Aorta (tissue), 5 donors: ENCODE data around the gene TRAPPC6A. TPM values are rescaled to one million over a fixed set of nuclear protein-coding genes. Genes with fewer than 3 reads are reported as not detected.

ENCODE experiments used
- ATAC-seq: fragments of 200-7000 bp; cut with Tn5 transposase; one replicate; pipeline ENCODE4 v1.9.1; 2022; ENCODE audit warnings: moderate library complexity; ENCODE audit not compliant: low FRiP score
- DNase-seq, 2 donors: peaks; one replicate each; pipeline ENCODE4 v3.0.0-alpha.2; 2020
- H3K27ac ChIP-seq, 2 donors: one replicate each; pipeline ENCODE4 v1.5.1; 2013; ENCODE audit warnings: low read length in 2 of 2, mild to moderate bottlenecking in 2 of 2, moderate library complexity in 2 of 2, control low read depth in 1 of 2, inconsistent platforms in 1 of 2, low read depth in 1 of 2
- H3K27me3 ChIP-seq, 2 donors: one replicate each; pipeline ENCODE4 v1.6.1; 2013; ENCODE audit warnings: control low read depth in 1 of 2, low read length in 1 of 2, mild to moderate bottlenecking in 1 of 2, moderate library complexity in 1 of 2; ENCODE audit not compliant: insufficient read depth in 2 of 2, control insufficient read depth in 1 of 2
- H3K36me3 ChIP-seq, 2 donors: one replicate each; pipeline ENCODE4 v1.6.1; 2013; ENCODE audit warnings: control low read depth in 1 of 2, low read length in 1 of 2, mild to moderate bottlenecking in 1 of 2; ENCODE audit not compliant: insufficient read depth in 2 of 2, control insufficient read depth in 1 of 2
- H3K4me1 ChIP-seq, 2 donors: one replicate each; pipeline ENCODE4 v1.6.1; 2013; ENCODE audit warnings: low read length in 2 of 2, control low read depth in 1 of 2, mild to moderate bottlenecking in 1 of 2, moderate library complexity in 1 of 2; ENCODE audit not compliant: insufficient read depth in 2 of 2, control insufficient read depth in 1 of 2
- H3K4me3 ChIP-seq, 2 donors: one replicate each; pipeline ENCODE4 v1.5.1; 2013; ENCODE audit warnings: low read length in 2 of 2, control low read depth in 1 of 2, mild to moderate bottlenecking in 1 of 2
- H3K9me3 ChIP-seq: one replicate; pipeline ENCODE4 v1.6.1; 2013; ENCODE audit warnings: mild to moderate bottlenecking, low read length; ENCODE audit not compliant: control insufficient read depth
- WGBS, 2 donors: extraction: QIAGEN DNeasy Blood & Tissue Kit; methylation state at CpG; one replicate each; pipeline ENCODE4 v1.1.7; 2013; 5-methylcytosine and 5-hydroxymethylcytosine counted together
- intact Hi-C, 2 donors: fragments of 100-400 bp; cut with DNase I; formaldehyde crosslinking; loops; one replicate each; pipeline versions ENCODE4 v1.14.2 to v1.15.0; 2022
- polyA plus RNA-seq, 2 donors: library from polyadenylated mRNA; stranded (reverse); fragments of 200-250 nt; gene quantifications; one replicate each; pipeline ENCODE4 v1.2.3, GENCODE V29; 2013
- total RNA-seq, 2 donors: library from RNA; stranded (reverse); fragmentation: NEBNext Ultra II Directional; extraction: Animal tissue kit (Norgen Biotek cat#: 25700); gene quantifications; one replicate each; pipeline ENCODE4 v1.2.1, GENCODE V29; 2021
- donor health status: healthy with polysubstance abuse.
- donor health status: Bipolar disorder and iron deficiency.
- donor health status: DM: no; HTN: no; CAD: no.
- donor health status: DM: no; HTN: no; CAD: no.
- donor health status: DM: yes; HTN: yes; CAD: no.

TRAPPC6A gene
- total and polyA plus RNA-seq, 4 donors = 9.5 to 17.0 (median 15.1) TPM

- H3K27ac ChIP-seq = no peak overlapping the region
- whole genome bisulfite sequencing, 2 donors = 91 to 93% methylated on average over 21 of the region's 21 CpGs
- no peak for ATAC-seq
- no peak overlapping the region for H3K4me3 ChIP-seq
- no peaks in the 10 kb centered on the region for H3K9me3 ChIP-seq
- intact Hi-C loops = no loop called here
- DNase-seq = no peak
- no peaks in the 10 kb centered on the region for H3K36me3 ChIP-seq
- no peaks in the 10 kb centered on the region for H3K27me3 ChIP-seq
- H3K4me1 ChIP-seq = no peaks in the 10 kb centered on the region
Measured at GRCh38 chr19:45115809-45116615, 62.0 kb downstream of the TRAPPC6A start.

- intact Hi-C loops = no loop called here
- no peak for DNase-seq
- Histone ChIP-seq H3K9me3 (no peaks in the 10 kb centered on the region), H3K36me3 (no peaks in the 10 kb centered on the region), H3K4me3 (no peak overlapping the region), H3K4me1 (no peaks in the 10 kb centered on the region), H3K27ac (no peak overlapping the region), H3K27me3 (no peaks in the 10 kb centered on the region)
- no peak for ATAC-seq
- 78 to 89% methylated on average over 4 of the region's 4 CpGs for WGBS, 2 donors
Measured at GRCh38 chr19:45114116-45114515, 63.9 kb downstream of the TRAPPC6A start.

- H3K27ac ChIP-seq = no peak overlapping the region
- 81 to 84% methylated on average over 9 of the region's 9 CpGs for WGBS, 2 donors
- intact Hi-C loops = no loop called here
- no peak overlapping the region for H3K4me3 ChIP-seq
- H3K9me3 ChIP-seq = no peaks in the 10 kb centered on the region
- DNase-seq (no peak), ATAC-seq (no peak)
- H3K36me3 ChIP-seq = no peaks in the 10 kb centered on the region
- H3K27me3 ChIP-seq = no peaks in the 10 kb centered on the region
- no peaks in the 10 kb centered on the region for H3K4me1 ChIP-seq
Measured at GRCh38 chr19:45113628-45114027, 64.4 kb downstream of the TRAPPC6A start.

Other genes with a start within 250 kb of the TRAPPC6A start
- not detected for gene APOC4, start 236.0 kb downstream of the TRAPPC6A start, total RNA-seq
- not detected for gene APOC4, start 236.0 kb downstream of the TRAPPC6A start, polyA plus RNA-seq
- 1 to 10 TPM; 1.2 to 1.5 TPM for gene APOC2, start 232.2 kb downstream of the TRAPPC6A start, total RNA-seq
- gene APOC2, start 232.2 kb downstream of the TRAPPC6A start, polyA plus RNA-seq = 10 to 100 TPM in 1 of 2 donors, not detected in 1; 18.8 TPM
- 10 to 100 TPM; 70.6 to 72.5 TPM for gene CLPTM1, start 222.9 kb downstream of the TRAPPC6A start, total RNA-seq
- 10 to 100 TPM; 25.7 to 81.4 TPM for gene CLPTM1, start 222.9 kb downstream of the TRAPPC6A start, polyA plus RNA-seq
- gene RELB, start 176.8 kb downstream of the TRAPPC6A start, total RNA-seq = 10 to 100 TPM; 20.2 to 30.0 TPM
- 10 to 100 TPM in 1 of 2 donors, 1 to 10 TPM in 1; 7.0 to 10.6 TPM for gene RELB, start 176.8 kb downstream of the TRAPPC6A start, polyA plus RNA-seq
- gene CLASRP, start 139.2 kb downstream of the TRAPPC6A start, total RNA-seq = 100 to 1,000 TPM in 1 of 2 donors, 10 to 100 TPM in 1; 79.9 to 105 TPM
- 100 to 1,000 TPM in 1 of 2 donors, 10 to 100 TPM in 1; 18.2 to 209 TPM for gene CLASRP, start 139.2 kb downstream of the TRAPPC6A start, polyA plus RNA-seq
- gene ZNF296, start 101.8 kb downstream of the TRAPPC6A start, total RNA-seq = under 1 TPM; 0.19 to 0.45 TPM
- gene ZNF296, start 101.8 kb downstream of the TRAPPC6A start, polyA plus RNA-seq = 1 to 10 TPM in 1 of 2 donors, under 1 TPM in 1; 0.38 to 1.1 TPM
- gene GEMIN7, start 99.0 kb downstream of the TRAPPC6A start, total RNA-seq = 10 to 100 TPM in 1 of 2 donors, 1 to 10 TPM in 1; 8.0 to 12.3 TPM
- 10 to 100 TPM in 1 of 2 donors, 1 to 10 TPM in 1; 6.4 to 13.5 TPM for gene GEMIN7, start 99.0 kb downstream of the TRAPPC6A start, polyA plus RNA-seq
- gene PPP1R37, start 85.1 kb downstream of the TRAPPC6A start, total RNA-seq = 10 to 100 TPM; 12.1 to 22.7 TPM
- 10 to 100 TPM in 1 of 2 donors, 1 to 10 TPM in 1; 7.1 to 16.8 TPM for gene PPP1R37, start 85.1 kb downstream of the TRAPPC6A start, polyA plus RNA-seq
- not detected for gene NKPD1, start 17.3 kb downstream of the TRAPPC6A start, total RNA-seq
- under 1 TPM in 1 of 2 donors, not detected in 1; 0.05 TPM for gene NKPD1, start 17.3 kb downstream of the TRAPPC6A start, polyA plus RNA-seq
- 10 to 100 TPM in 1 of 2 donors, 1 to 10 TPM in 1; 7.5 to 12.2 TPM for gene BLOC1S3, start 547 bp upstream of the TRAPPC6A start, total RNA-seq
- gene BLOC1S3, start 547 bp upstream of the TRAPPC6A start, polyA plus RNA-seq = 1 to 10 TPM; 2.9 to 5.3 TPM
- 10 to 100 TPM; 10.8 to 13.9 TPM for gene EXOC3L2, start 67.2 kb upstream of the TRAPPC6A start, total RNA-seq
- gene EXOC3L2, start 67.2 kb upstream of the TRAPPC6A start, polyA plus RNA-seq = under 1 TPM; 0.50 to 0.67 TPM
- 10 to 100 TPM; 40.3 to 40.4 TPM for gene MARK4, start 73.0 kb upstream of the TRAPPC6A start, total RNA-seq
- 10 to 100 TPM in 1 of 2 donors, 1 to 10 TPM in 1; 6.0 to 15.7 TPM for gene MARK4, start 73.0 kb upstream of the TRAPPC6A start, polyA plus RNA-seq
- gene CKM, start 144.6 kb upstream of the TRAPPC6A start, total RNA-seq = not detected
- 1 to 10 TPM; 1.2 to 6.4 TPM for gene CKM, start 144.6 kb upstream of the TRAPPC6A start, polyA plus RNA-seq
- not detected for gene KLC3, start 162.5 kb upstream of the TRAPPC6A start, total RNA-seq
- gene KLC3, start 162.5 kb upstream of the TRAPPC6A start, polyA plus RNA-seq = not detected
- 10 to 100 TPM; 10.4 to 14.9 TPM for gene ERCC2, start 192.3 kb upstream of the TRAPPC6A start, total RNA-seq
- 10 to 100 TPM in 1 of 2 donors, 1 to 10 TPM in 1; 5.1 to 27.2 TPM for gene ERCC2, start 192.3 kb upstream of the TRAPPC6A start, polyA plus RNA-seq
- 10 to 100 TPM; 64.2 to 76.5 TPM for gene PPP1R13L, start 226.8 kb upstream of the TRAPPC6A start, total RNA-seq
- 100 to 1,000 TPM in 1 of 2 donors, 10 to 100 TPM in 1; 11.1 to 153 TPM for gene PPP1R13L, start 226.8 kb upstream of the TRAPPC6A start, polyA plus RNA-seq
- 1 to 10 TPM; 3.5 to 3.9 TPM for gene POLR1G, start 228.4 kb upstream of the TRAPPC6A start, total RNA-seq
- gene POLR1G, start 228.4 kb upstream of the TRAPPC6A start, polyA plus RNA-seq = 1 to 10 TPM; 1.9 to 3.6 TPM
- 10 to 100 TPM; 61.4 to 69.9 TPM for gene ERCC1, start 245.7 kb upstream of the TRAPPC6A start, total RNA-seq
- gene ERCC1, start 245.7 kb upstream of the TRAPPC6A start, polyA plus RNA-seq = 10 to 100 TPM; 44.5 to 81.7 TPM